Endothelial cell of umbilical vein (primary cell): Measurements from ENCODE around the gene CYP2D6. TPM values are rescaled to one million over a fixed set of nuclear protein-coding genes. Genes with fewer than 3 reads are reported as not detected.

ENCODE experiments used
- BruUV-seq: library from RNA; stranded (reverse); fragments of 400-500 nt; replicated peaks from 2 replicates; lab custom pipeline; 2021; lab: Mats Ljungman, UMichigan
- CTCF ChIA-PET: fragments of 300-600, 350-600 bp; sonication (Branson Sonifier 250); formaldehyde crosslinking; loops from one replicate; lab custom pipeline; 2021; ENCODE audit warnings: antibody characterized with exemption, inconsistent platforms; lab: Charles Lee
- POLR2A ChIA-PET: fragments of 300-600, 350-600 bp; sonication (Branson Sonifier 250); formaldehyde crosslinking; loops from one replicate; lab custom pipeline; 2021; ENCODE audit warnings: antibody characterized with exemption, inconsistent platforms; lab: Charles Lee
- DNase-seq: peaks from one replicate; pipeline ENCODE4 v3.0.0-alpha.2; 2011; ENCODE audit warnings: low read depth, low spot score
- FAIRE-seq: peaks from 2 replicates; lab custom pipeline; 2011; peaks lifted over from hg19 to GRCh38; lab: Jason Lieb, UNC
- H2AFZ ChIP-seq: 2 replicates; pipeline ENCODE4 v1.6.0; 2012; ENCODE audit warnings: low read depth, low read length, control low read depth, inconsistent platforms
- H3K27ac ChIP-seq: 2 replicates; pipeline ENCODE4 v1.5.1; 2011; ENCODE audit warnings: low read depth, mild to moderate bottlenecking, control low read depth, low read length, moderate library complexity; ENCODE audit not compliant: insufficient read depth
- H3K27me3 ChIP-seq, 2 experiments: 2 replicates each; pipeline versions ENCODE4 v1.6.0 to v1.6.1; 2011; ENCODE audit warnings: low read length in 2 of 2, mixed read lengths in 1 of 2; ENCODE audit not compliant: control insufficient read depth in 2 of 2, insufficient read depth in 2 of 2
- H3K36me3 ChIP-seq, 2 experiments: 2 replicates in 1 of 2; 3 replicates in 1 of 2; pipeline ENCODE4 v1.5.1; 2011; ENCODE audit warnings: low read length in 2 of 2, mild to moderate bottlenecking in 1 of 2, moderate library complexity in 1 of 2; ENCODE audit not compliant: control insufficient read depth in 2 of 2, insufficient read depth in 2 of 2; ENCODE audit errors: extremely low read depth in 1 of 2
- H3K4me1 ChIP-seq: 3 replicates; pipeline ENCODE4 v1.5.1; 2011; ENCODE audit warnings: mild to moderate bottlenecking, low read length; ENCODE audit not compliant: control insufficient read depth, insufficient read depth; ENCODE audit errors: extremely low read depth
- H3K4me2 ChIP-seq: 2 replicates; pipeline ENCODE4 v1.6.1; 2011; ENCODE audit warnings: low read length, control low read depth, mixed read lengths; ENCODE audit not compliant: insufficient read depth
- H3K4me3 ChIP-seq, 3 experiments: fragments of 200-600 bp in 1 of 3; sonication (generic), shearing (Covaris generic) in 1 of 3; replicated peaks in 1 of 3; 2 replicates each; pipeline ENCODE4 v1.5.1; 2011 to 2016; ENCODE audit warnings: control low read depth in 3 of 3, low read length in 3 of 3, mild to moderate bottlenecking in 2 of 3, inconsistent platforms in 1 of 3, low read depth in 1 of 3, moderate library complexity in 1 of 3; ENCODE audit not compliant: insufficient read depth in 1 of 3
- H3K79me2 ChIP-seq: 2 replicates; pipeline ENCODE4 v1.6.0; 2012; ENCODE audit warnings: low read length, inconsistent platforms; ENCODE audit not compliant: control insufficient read depth, insufficient read depth
- H3K9ac ChIP-seq: replicated peaks from 2 replicates; pipeline ENCODE3; 2011; ENCODE audit warnings: low read length, control low read depth; ENCODE audit not compliant: insufficient read depth; ENCODE audit errors: extremely low read depth
- H3K9me1 ChIP-seq: replicated peaks from 3 replicates; pipeline ENCODE4 v1.6.0; 2011; ENCODE audit warnings: mild to moderate bottlenecking, low read length; ENCODE audit not compliant: control insufficient read depth, insufficient read depth; ENCODE audit errors: extremely low read depth
- H3K9me3 ChIP-seq: replicated peaks from 2 replicates; pipeline ENCODE4 v1.5.1; 2012; ENCODE audit warnings: low read length, inconsistent platforms; ENCODE audit not compliant: control insufficient read depth, insufficient read depth
- H4K20me1 ChIP-seq: replicated peaks from 2 replicates; pipeline ENCODE3; 2011; ENCODE audit warnings: mild to moderate bottlenecking, low read length; ENCODE audit not compliant: control insufficient read depth, insufficient read depth; ENCODE audit errors: extremely low read depth
- EZH2 ChIP-seq: IDR thresholded peaks from 2 replicates; pipeline ENCODE4 v1.6.1; 2012; ENCODE audit warnings: borderline replicate concordance, low read depth, mild to moderate bottlenecking, moderate library complexity, low read length, inconsistent platforms; ENCODE audit not compliant: severe bottlenecking
- GATA2 ChIP-seq: IDR thresholded peaks from 2 replicates; pipeline ENCODE4 v1.7.0; 2011; ENCODE audit warnings: low read depth, mild to moderate bottlenecking, moderate library complexity, mixed read lengths, low read length; ENCODE audit not compliant: insufficient read length, insufficient read depth
- JUN ChIP-seq: IDR thresholded peaks from 2 replicates; pipeline ENCODE4 v1.6.1; 2011; ENCODE audit warnings: borderline replicate concordance, low read depth; ENCODE audit not compliant: insufficient read length, insufficient read depth
- dilution Hi-C: fragments of 300-500 bp; cut with MboI; formaldehyde crosslinking; loops from one replicate; pipeline ENCODE4 v1.15.0; 2019; ENCODE audit warnings: low sequenced_read_pairs; ENCODE audit not compliant: extremely low pct_ligation_motif_present
- intact Hi-C: fragments of 100-400 bp; cut with micrococcal nuclease; formaldehyde crosslinking; loops from one replicate; pipeline ENCODE4 v1.10.0; 2022
- polyA plus RNA-seq, 4 experiments: library from polyadenylated mRNA; depleted of rRNA in 3 of 4; stranded (reverse) in 3 of 4; unstranded in 1 of 4; fragments of >200 nt; gene quantifications; 2 replicates each; pipeline versions ENCODE4 v1.2.1 to v1.2.3, GENCODE V29; 2011 to 2012; ENCODE audit warnings: missing spikeins in 1 of 4
- total RNA-seq: library from RNA; stranded (reverse); gene quantifications from 2 replicates; pipeline ENCODE4 v1.2.3, GENCODE V29; 2021
- TF ChIP-seq, protein P1 (sequence below), 2 donors: IDR thresholded peaks; 1 replicate in 1 of 2; 2 replicates in 1 of 2; pipeline ENCODE4 v1.5.1; 2011; ENCODE audit warnings: low read length in 2 of 2, mild to moderate bottlenecking in 2 of 2, moderate library complexity in 2 of 2, control low read depth in 1 of 2, inconsistent platforms in 1 of 2, low read depth in 1 of 2; ENCODE audit not compliant: insufficient read depth in 1 of 2; ENCODE audit errors: extremely low read depth in 1 of 2
- TF ChIP-seq, protein P2 (sequence below): IDR thresholded peaks from 2 replicates; pipeline ENCODE4 v1.6.1; 2011; ENCODE audit not compliant: insufficient read depth, insufficient read length

CYP2D6 gene
- total and polyA plus RNA-seq, 2 donors (not counting 3 experiments of a cell fraction or from before 2014, with no cell fraction given): 0.25 to 0.91 TPM

DNA sequence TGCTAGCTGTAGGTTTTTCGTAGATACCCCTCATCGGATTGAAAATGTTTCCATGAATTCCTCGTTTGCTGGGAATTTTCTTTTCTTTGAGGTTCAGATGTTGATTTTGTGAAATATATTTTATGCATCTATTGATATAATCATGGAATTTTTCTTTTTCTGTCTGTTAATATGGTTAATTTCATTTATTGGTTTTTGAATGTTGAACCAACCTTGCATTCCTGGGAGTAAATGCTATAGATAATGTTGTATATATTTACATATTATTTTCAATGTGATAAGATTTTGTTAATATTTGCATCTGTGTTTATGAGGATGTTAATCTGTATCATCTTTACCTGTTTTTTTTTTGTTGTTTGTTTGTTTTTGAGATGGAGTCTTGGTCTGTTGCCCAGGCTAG, 29.4 kb downstream of the CYP2D6 start:
- dilution Hi-C loops: no loop called here
- H3K4me1 ChIP-seq: no peaks in the 10 kb centered on the region
- no peak overlapping the region for H3K27ac ChIP-seq
- no peaks in the 10 kb centered on the region for H3K27me3 ChIP-seq
- H3K36me3 ChIP-seq: no peaks in the 10 kb centered on the region
- TF ChIP-seq, protein P1, sequence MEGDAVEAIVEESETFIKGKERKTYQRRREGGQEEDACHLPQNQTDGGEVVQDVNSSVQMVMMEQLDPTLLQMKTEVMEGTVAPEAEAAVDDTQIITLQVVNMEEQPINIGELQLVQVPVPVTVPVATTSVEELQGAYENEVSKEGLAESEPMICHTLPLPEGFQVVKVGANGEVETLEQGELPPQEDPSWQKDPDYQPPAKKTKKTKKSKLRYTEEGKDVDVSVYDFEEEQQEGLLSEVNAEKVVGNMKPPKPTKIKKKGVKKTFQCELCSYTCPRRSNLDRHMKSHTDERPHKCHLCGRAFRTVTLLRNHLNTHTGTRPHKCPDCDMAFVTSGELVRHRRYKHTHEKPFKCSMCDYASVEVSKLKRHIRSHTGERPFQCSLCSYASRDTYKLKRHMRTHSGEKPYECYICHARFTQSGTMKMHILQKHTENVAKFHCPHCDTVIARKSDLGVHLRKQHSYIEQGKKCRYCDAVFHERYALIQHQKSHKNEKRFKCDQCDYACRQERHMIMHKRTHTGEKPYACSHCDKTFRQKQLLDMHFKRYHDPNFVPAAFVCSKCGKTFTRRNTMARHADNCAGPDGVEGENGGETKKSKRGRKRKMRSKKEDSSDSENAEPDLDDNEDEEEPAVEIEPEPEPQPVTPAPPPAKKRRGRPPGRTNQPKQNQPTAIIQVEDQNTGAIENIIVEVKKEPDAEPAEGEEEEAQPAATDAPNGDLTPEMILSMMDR (IDR thresholded peaks at IDR 0.05; ENCODE audit: extremely low read depth in 1 of 2, insufficient read depth in 1 of 2, low read depth in 1 of 2, low read length in 2 of 2): no peak
- TF ChIP-seq JUN (no peak), GATA2 (no peak), EZH2 (no peak)
- TF ChIP-seq, protein P2, sequence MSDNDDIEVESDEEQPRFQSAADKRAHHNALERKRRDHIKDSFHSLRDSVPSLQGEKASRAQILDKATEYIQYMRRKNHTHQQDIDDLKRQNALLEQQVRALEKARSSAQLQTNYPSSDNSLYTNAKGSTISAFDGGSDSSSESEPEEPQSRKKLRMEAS: no peak
- H3K4me2 ChIP-seq: no peak overlapping the region
- BruUV-seq: no TSS peak
- H4K20me1 ChIP-seq: no peaks in the 10 kb centered on the region
- no peaks in the 10 kb centered on the region for H3K9me1 ChIP-seq
- DNase-seq: no peak
- no peak overlapping the region for H3K9ac ChIP-seq
- intact Hi-C loops: no loop called here
- peaks cover 2% of the 10 kb centered on the region for H3K9me3 ChIP-seq
- FAIRE-seq: no peak
- H3K79me2 ChIP-seq: no peaks in the 10 kb centered on the region
- ChIA-PET POLR2A (no interaction called here), CTCF (no interaction called here)
- no peak overlapping the region for H2AFZ ChIP-seq
- H3K4me3 ChIP-seq: no peak overlapping the region
